Astrocyte (in vitro differentiated cells and primary cell): Measurements from ENCODE around the gene PAIP2B. TPM values are rescaled to one million over a fixed set of nuclear protein-coding genes. Genes with fewer than 3 reads are reported as not detected.

Experiments
- DNase-seq: peaks from one replicate; pipeline ENCODE4 v3.0.0-alpha.2; 2010; ENCODE audit warnings: low read depth
- FAIRE-seq: peaks from 2 replicates; lab custom pipeline; 2011; peaks lifted over from hg19 to GRCh38; lab: Jason Lieb, UNC
- H2AFZ ChIP-seq: 2 replicates; pipeline ENCODE4 v1.6.0; 2012; ENCODE audit warnings: low read depth, low read length, inconsistent platforms
- H3K27ac ChIP-seq: 2 replicates; pipeline ENCODE4 v1.5.1; 2011; ENCODE audit warnings: low read depth, low read length, inconsistent platforms
- H3K27me3 ChIP-seq: 2 replicates; pipeline ENCODE4 v1.6.0; 2011; ENCODE audit warnings: low read length, inconsistent platforms; ENCODE audit not compliant: insufficient read depth
- H3K36me3 ChIP-seq: 2 replicates; pipeline ENCODE4 v1.5.1; 2011; ENCODE audit warnings: low read length, inconsistent platforms; ENCODE audit not compliant: insufficient read depth
- H3K4me1 ChIP-seq: 2 replicates; pipeline ENCODE4 v1.5.1; 2011; ENCODE audit warnings: low read length, inconsistent platforms; ENCODE audit not compliant: insufficient read depth
- H3K4me2 ChIP-seq: 2 replicates; pipeline ENCODE4 v1.6.0; 2012; ENCODE audit warnings: low read length, inconsistent platforms
- H3K4me3 ChIP-seq: 2 replicates; pipeline ENCODE4 v1.5.1; 2011; ENCODE audit warnings: low read depth, mild to moderate bottlenecking, low read length, inconsistent platforms; ENCODE audit not compliant: insufficient read depth
- H3K79me2 ChIP-seq: 2 replicates; pipeline ENCODE4 v1.6.0; 2012; ENCODE audit warnings: mild to moderate bottlenecking, low read length, inconsistent platforms; ENCODE audit not compliant: insufficient read depth
- H3K9ac ChIP-seq: 2 replicates; pipeline ENCODE4 v1.6.0; 2012; ENCODE audit warnings: mild to moderate bottlenecking, low read length, inconsistent platforms
- H3K9me3 ChIP-seq: 2 replicates; pipeline ENCODE4 v1.5.1; 2012; ENCODE audit warnings: low read depth, mild to moderate bottlenecking, low read length, inconsistent platforms; ENCODE audit not compliant: insufficient read depth
- H4K20me1 ChIP-seq: 2 replicates; pipeline ENCODE4 v1.6.0; 2012; ENCODE audit warnings: low read length, inconsistent platforms; ENCODE audit not compliant: insufficient read depth
- H3K27ac Mint-ChIP-seq: one replicate; pipeline ENCODE4 v1.8.0; 2021; ENCODE audit warnings: mild to moderate bottlenecking, mixed read lengths; ENCODE audit not compliant: unreplicated experiment
- H3K27me3 Mint-ChIP-seq: one replicate; pipeline ENCODE4 v1.8.0; 2021; ENCODE audit warnings: low read depth, mixed read lengths; ENCODE audit not compliant: unreplicated experiment
- H3K36me3 Mint-ChIP-seq: one replicate; pipeline ENCODE4 v1.8.0; 2021; ENCODE audit warnings: low read depth, mixed read lengths; ENCODE audit not compliant: unreplicated experiment
- H3K4me1 Mint-ChIP-seq: one replicate; pipeline ENCODE4 v1.8.0; 2021; ENCODE audit warnings: low read depth, mixed read lengths; ENCODE audit not compliant: unreplicated experiment
- H3K4me3 Mint-ChIP-seq: one replicate; pipeline ENCODE4 v1.8.0; 2021; ENCODE audit warnings: mild to moderate bottlenecking, moderate library complexity, mixed read lengths; ENCODE audit not compliant: unreplicated experiment
- H3K9me3 Mint-ChIP-seq: one replicate; pipeline ENCODE4 v1.8.0; 2021; ENCODE audit warnings: mild to moderate bottlenecking, mixed read lengths; ENCODE audit not compliant: unreplicated experiment
- CTCF ChIP-seq: IDR thresholded peaks from 2 replicates; pipeline ENCODE4 v1.5.1; 2011; ENCODE audit warnings: low read depth, mild to moderate bottlenecking, inconsistent platforms, low read length, moderate library complexity; ENCODE audit not compliant: insufficient read depth
- EZH2 ChIP-seq: IDR thresholded peaks from 2 replicates; pipeline ENCODE4 v1.6.1; 2012; ENCODE audit warnings: mild to moderate bottlenecking, low read length, inconsistent platforms; ENCODE audit not compliant: insufficient read depth
- total RNA-seq: library from RNA; stranded (reverse); gene quantifications from 2 replicates; pipeline ENCODE4 v1.2.1, GENCODE V29; 2021

PAIP2B gene
- total RNA-seq, 1 donor from 2014 or later: 1.7 TPM

- no peak overlapping the region for H3K4me2 ChIP-seq
- no peak overlapping the region for H3K4me3 ChIP-seq
- no peak for FAIRE-seq
- Mint-ChIP-seq H3K27me3 (peaks cover 11% of the 10 kb centered on the region), H3K4me1 (peaks cover 1% of the 10 kb centered on the region), H3K36me3 (peaks cover 9% of the 10 kb centered on the region), H3K4me3 (no peak overlapping the region), H3K9me3 (no peaks in the 10 kb centered on the region), H3K27ac (no peak overlapping the region)
- H3K36me3 ChIP-seq: peaks cover 12% of the 10 kb centered on the region
- H3K27ac ChIP-seq: no peak overlapping the region
- no peak for DNase-seq
- H3K9me3 ChIP-seq: no peaks in the 10 kb centered on the region
- no peak overlapping the region for H3K9ac ChIP-seq
- H3K4me1 ChIP-seq: no peaks in the 10 kb centered on the region
- peaks cover 16% of the 10 kb centered on the region for H4K20me1 ChIP-seq
- TF ChIP-seq CTCF (no peak), EZH2 (no peak)
- no peaks in the 10 kb centered on the region for H3K79me2 ChIP-seq
- H2AFZ ChIP-seq: no peak overlapping the region
- peaks cover 6% of the 10 kb centered on the region for H3K27me3 ChIP-seq
These were observed 75.3 kb downstream of the PAIP2B start for GRCh38 chr2:71151620-71152019.

DNA sequence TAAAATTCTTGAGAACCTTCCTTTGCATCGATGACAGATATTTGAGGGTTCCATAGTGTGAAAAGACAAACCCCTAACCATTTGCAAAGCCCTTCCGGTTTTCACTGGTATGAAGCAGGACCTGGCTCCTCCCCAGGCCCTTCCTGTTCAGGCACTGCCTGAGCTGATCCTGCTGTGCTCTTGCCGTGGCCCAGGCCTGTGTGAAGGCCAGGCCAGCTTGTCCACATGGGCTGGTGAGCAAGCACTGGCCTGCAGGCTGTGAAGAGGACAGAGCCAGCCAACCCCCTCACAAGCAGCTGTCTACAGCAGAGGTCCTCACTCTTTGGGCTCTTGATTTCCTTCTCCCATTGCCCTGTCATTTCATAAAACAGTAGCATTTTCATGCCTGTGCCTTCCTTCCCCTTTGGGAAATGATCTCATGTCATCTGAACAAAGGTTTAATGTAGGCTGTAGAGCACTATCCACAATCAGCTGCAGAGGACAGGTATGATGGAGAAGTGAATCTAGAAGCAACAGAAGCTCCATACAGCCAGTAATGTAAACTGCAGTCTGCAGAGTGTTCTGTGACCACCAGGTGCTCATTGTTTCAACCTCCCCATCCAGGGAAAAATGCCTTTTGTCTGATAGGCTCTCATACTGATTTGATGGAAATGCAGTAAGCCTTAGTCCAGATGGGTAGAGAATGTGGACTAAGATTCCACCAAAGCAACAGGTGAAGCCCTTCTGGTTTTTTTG lies 76.7 kb downstream of the PAIP2B start:
- DNase-seq (no peak), FAIRE-seq (no peak)
- Mint-ChIP-seq H3K27ac (no peak overlapping the region), H3K27me3 (peaks cover 2% of the 10 kb centered on the region), H3K36me3 (peaks cover 11% of the 10 kb centered on the region), H3K4me1 (peaks cover 1% of the 10 kb centered on the region), H3K4me3 (no peak overlapping the region), H3K9me3 (no peaks in the 10 kb centered on the region)
- Histone ChIP-seq H3K4me2 (no peak overlapping the region), H3K27me3 (peaks cover under 1% of the 10 kb centered on the region), H3K4me3 (no peak overlapping the region), H3K79me2 (no peaks in the 10 kb centered on the region), H4K20me1 (peaks cover 26% of the 10 kb centered on the region), H3K9me3 (no peaks in the 10 kb centered on the region), H3K36me3 (peaks cover 22% of the 10 kb centered on the region), H3K27ac (no peak overlapping the region), H2AFZ (no peak overlapping the region), H3K4me1 (no peaks in the 10 kb centered on the region), H3K9ac (no peak overlapping the region)
- TF ChIP-seq EZH2 (no peak), CTCF (no peak)

- Histone ChIP-seq H3K4me2 (no peak overlapping the region), H3K79me2 (no peaks in the 10 kb centered on the region), H3K4me3 (no peak overlapping the region), H3K9ac (no peak overlapping the region), H3K9me3 (no peaks in the 10 kb centered on the region), H3K4me1 (no peaks in the 10 kb centered on the region), H3K36me3 (peaks cover 39% of the 10 kb centered on the region), H3K27ac (no peak overlapping the region), H4K20me1 (peaks cover 39% of the 10 kb centered on the region), H3K27me3 (no peaks in the 10 kb centered on the region), H2AFZ (no peak overlapping the region)
- H3K27me3 Mint-ChIP-seq: no peaks in the 10 kb centered on the region
- peaks cover 1% of the 10 kb centered on the region for H3K4me1 Mint-ChIP-seq
- TF ChIP-seq EZH2 (no peak), CTCF (no peak)
- peaks cover 19% of the 10 kb centered on the region for H3K36me3 Mint-ChIP-seq
- H3K4me3 Mint-ChIP-seq: no peak overlapping the region
- FAIRE-seq (no peak), DNase-seq (no peak)
- H3K27ac Mint-ChIP-seq: no peak overlapping the region
- no peaks in the 10 kb centered on the region for H3K9me3 Mint-ChIP-seq
These were observed 78.3 kb downstream of the PAIP2B start for GRCh38 chr2:71148506-71149063.
